ENCODE measurements around the gene KLHL24.
"Not testable (repeated sequence)": the region's sequence is repeated elsewhere in the genome, so short reads cannot be mapped to it uniquely, and the experiment has no call there.

KLHL24 gene

GRCh38 chr3:183635431-183636220 lies at the start of gene KLHL24:
TSS of gene KLHL24 (plus strand) at chr3:183635623. CDS start at chr3:183650357, 14,734 bp downstream.
- peak; percentile 68 to 83 for DNase-seq

- DNase-seq: no peak
Measured at GRCh38 chr3:183586477-183586876, 48.9 kb upstream of the KLHL24 start.

- DNase-seq: no peak
Measured at GRCh38 chr3:183587336-183587735, 48.1 kb upstream of the KLHL24 start.

GRCh38 chr3:183590442-183590841 lies 45.0 kb upstream of the KLHL24 start:
- DNase-seq: no peak

GRCh38 chr3:183591881-183592521 lies 43.4 kb upstream of the KLHL24 start:
- no peak for DNase-seq

- DNase-seq: no peak
Measured at GRCh38 chr3:183592821-183593220, 42.6 kb upstream of the KLHL24 start.

GRCh38 chr3:183594636-183595035 lies 40.8 kb upstream of the KLHL24 start:
- no peak for DNase-seq

- no peak for DNase-seq
Measured at GRCh38 chr3:183597959-183598358, 37.5 kb upstream of the KLHL24 start.

- not testable (repeated sequence) for DNase-seq
Measured at GRCh38 chr3:183611326-183611725, 24.1 kb upstream of the KLHL24 start.

- DNase-seq: peak in 1 of 2 experiments; percentile 1
Measured at GRCh38 chr3:183613366-183614285, 21.8 kb upstream of the KLHL24 start.

- DNase-seq: no peak
Measured at GRCh38 chr3:183618542-183618941, 16.9 kb upstream of the KLHL24 start.

- DNase-seq: no peak
Measured at GRCh38 chr3:183619010-183619409, 16.4 kb upstream of the KLHL24 start.

GRCh38 chr3:183619624-183620251 lies 15.7 kb upstream of the KLHL24 start:
- DNase-seq: no peak

- DNase-seq: no peak
Measured at GRCh38 chr3:183620252-183620628, 15.2 kb upstream of the KLHL24 start.

GRCh38 chr3:183622473-183622872 lies 12.9 kb upstream of the KLHL24 start:
- not testable (repeated sequence) for DNase-seq

- no peak for DNase-seq
Measured at GRCh38 chr3:183626877-183627594, 8.4 kb upstream of the KLHL24 start.

- peak; percentile 58 to 70 for DNase-seq
Measured at GRCh38 chr3:183629546-183630301, 5.7 kb upstream of the KLHL24 start.

GRCh38 chr3:183631715-183632114 lies 3.7 kb upstream of the KLHL24 start:
- DNase-seq: no peak

- not testable (repeated sequence) for DNase-seq
Measured at GRCh38 chr3:183632725-183633124, 2.7 kb upstream of the KLHL24 start.

- no peak for DNase-seq
Measured at GRCh38 chr3:183634707-183635106, 716 bp upstream of the KLHL24 start.

GRCh38 chr3:183635107-183635430 lies 354 bp upstream of the KLHL24 start:
- no peak for DNase-seq
